GM19463 (cell line): ENCODE data around the gene MMD.

Source experiments
- ATAC-seq: cut with Tn5 transposase; IDR thresholded peaks from one replicate; pipeline ENCODE4 v1.9.1; 2021; ENCODE audit warnings: mild to moderate bottlenecking, moderate library complexity; ENCODE audit not compliant: unreplicated experiment

MMD gene

GRCh38 chr17:55356434-55357328 lies 65.0 kb downstream of the MMD start:
- peak; percentile 99 for ATAC-seq

GRCh38 chr17:55354941-55355340 lies 66.7 kb downstream of the MMD start:
- ATAC-seq = no peak

GRCh38 chr17:55354010-55354409 lies 67.6 kb downstream of the MMD start:
- ATAC-seq = no peak

GRCh38 chr17:55351226-55351625 lies 70.4 kb downstream of the MMD start:
- no peak for ATAC-seq

GRCh38 chr17:55350825-55351205 lies 70.8 kb downstream of the MMD start:
- ATAC-seq = no peak

GRCh38 chr17:55348749-55349354 lies 72.8 kb downstream of the MMD start:
- ATAC-seq = no peak

- no peak for ATAC-seq
Observed at GRCh38 chr17:55347341-55347740, 74.3 kb downstream of the MMD start.

- ATAC-seq = no peak
Observed at GRCh38 chr17:55346658-55347057, 75.0 kb downstream of the MMD start.

- no peak for ATAC-seq
Observed at GRCh38 chr17:55345132-55345531, 76.5 kb downstream of the MMD start.

- no peak for ATAC-seq
Observed at GRCh38 chr17:55344514-55344997, 77.1 kb downstream of the MMD start.

GRCh38 chr17:55343900-55344513 lies 77.6 kb downstream of the MMD start:
- ATAC-seq = no peak

GRCh38 chr17:55342800-55343585 lies 78.6 kb downstream of the MMD start:
- ATAC-seq = no peak
